SK-N-MC (cell line): ENCODE data around the gene EFL1.

Source experiments
- DNase-seq: peaks from one replicate; pipeline ENCODE4 v3.0.0-alpha.2; 2011; ENCODE audit warnings: low read depth, low spot score
- H3K27ac ChIP-seq: fragments of 200-600 bp; sonication (generic); 2 replicates; pipeline ENCODE4 v1.5.1; 2016; ENCODE audit warnings: mixed run types
- H3K36me3 ChIP-seq: fragments of 200-600 bp; sonication (generic); 2 replicates; pipeline ENCODE4 v1.6.1; 2017; ENCODE audit warnings: antibody characterized with exemption, low read length, mixed read lengths; ENCODE audit not compliant: insufficient read depth
- H3K4me3 ChIP-seq: fragments of 200-600 bp; sonication (generic); 2 replicates; pipeline ENCODE4 v1.5.1; 2016
- H3K9ac ChIP-seq: fragments of 200-600 bp; sonication (generic); 2 replicates; pipeline ENCODE4 v1.8.0; 2017; ENCODE audit warnings: mixed run types, mixed read lengths; ENCODE audit not compliant: insufficient read length
- H3K9me3 ChIP-seq: fragments of 200-600 bp; sonication (generic); 2 replicates; pipeline ENCODE4 v1.6.1; 2017; ENCODE audit warnings: low read depth, mild to moderate bottlenecking, antibody characterized with exemption, low read length, moderate library complexity, mixed read lengths
- EZH2 ChIP-seq: fragments of 200-600 bp; sonication (generic); IDR thresholded peaks from one replicate; pipeline ENCODE4 v1.6.1; 2017; ENCODE audit warnings: antibody characterized with exemption
- FOXP2 ChIP-seq: optimal IDR thresholded peaks from 2 replicates; pipeline ENCODE3; 2011; ENCODE audit warnings: mild to moderate bottlenecking, moderate library complexity; ENCODE audit not compliant: insufficient read depth; ENCODE audit errors: extremely low read length, control extremely low read depth
- POLR2AphosphoS5 ChIP-seq: IDR thresholded peaks from 2 replicates; pipeline ENCODE4 v1.6.1; 2012; ENCODE audit warnings: mild to moderate bottlenecking, low read depth, low read length, borderline replicate concordance

Gene EFL1

GRCh38 chr15:82108489-82109078 is 153.9 kb downstream of the EFL1 start:
- H3K36me3 ChIP-seq, result no peaks in the 10 kb centered on the region
- TF ChIP-seq FOXP2 (no peak), POLR2AphosphoS5 (no peak), EZH2 (no peak)
- H3K9ac ChIP-seq, result no peak overlapping the region
- no peak overlapping the region for H3K4me3 ChIP-seq
- no peak for DNase-seq
- no peak overlapping the region for H3K27ac ChIP-seq
- H3K9me3 ChIP-seq, result no peaks in the 10 kb centered on the region

- Histone ChIP-seq H3K9ac (no peak overlapping the region), H3K4me3 (no peak overlapping the region), H3K27ac (no peak overlapping the region), H3K9me3 (no peaks in the 10 kb centered on the region), H3K36me3 (no peaks in the 10 kb centered on the region)
- no peak for DNase-seq
- TF ChIP-seq FOXP2 (no peak), POLR2AphosphoS5 (no peak), EZH2 (no peak)
Measured at GRCh38 chr15:82106679-82107078, 155.9 kb downstream of the EFL1 start.

- no peak overlapping the region for H3K27ac ChIP-seq
- H3K9me3 ChIP-seq, result no peaks in the 10 kb centered on the region
- no peak overlapping the region for H3K4me3 ChIP-seq
- DNase-seq, result no peak
- no peaks in the 10 kb centered on the region for H3K36me3 ChIP-seq
- H3K9ac ChIP-seq, result no peak overlapping the region
- TF ChIP-seq FOXP2, result no peak
- no peak for TF ChIP-seq POLR2AphosphoS5
- no peak for TF ChIP-seq EZH2
Measured at GRCh38 chr15:82105451-82106215, 156.9 kb downstream of the EFL1 start.

DNA sequence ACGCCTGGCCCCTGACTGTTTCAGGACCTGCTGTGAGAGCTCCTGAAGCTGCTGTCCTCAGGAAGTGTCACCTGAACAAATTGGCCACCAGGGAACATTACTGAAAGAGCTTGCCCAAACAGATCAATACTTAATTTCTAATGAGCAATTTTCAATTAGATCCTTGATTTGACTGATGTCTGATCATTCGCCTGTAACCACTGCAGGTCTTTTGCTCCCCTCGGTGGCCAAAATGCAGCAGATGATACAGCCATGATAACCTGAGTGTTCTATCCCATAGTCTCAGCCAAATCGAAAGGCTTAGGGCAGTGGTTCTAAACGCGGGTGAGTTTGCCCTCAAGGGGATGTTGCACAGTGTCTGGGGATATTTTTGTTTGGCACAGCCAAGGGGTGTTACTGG is 159.1 kb downstream of the EFL1 start:
- Histone ChIP-seq H3K9me3 (no peaks in the 10 kb centered on the region), H3K9ac (no peak overlapping the region), H3K36me3 (no peaks in the 10 kb centered on the region), H3K27ac (no peak overlapping the region), H3K4me3 (no peak overlapping the region)
- no peak for DNase-seq
- no peak for TF ChIP-seq FOXP2
- TF ChIP-seq POLR2AphosphoS5, result no peak
- TF ChIP-seq EZH2, result no peak

DNA sequence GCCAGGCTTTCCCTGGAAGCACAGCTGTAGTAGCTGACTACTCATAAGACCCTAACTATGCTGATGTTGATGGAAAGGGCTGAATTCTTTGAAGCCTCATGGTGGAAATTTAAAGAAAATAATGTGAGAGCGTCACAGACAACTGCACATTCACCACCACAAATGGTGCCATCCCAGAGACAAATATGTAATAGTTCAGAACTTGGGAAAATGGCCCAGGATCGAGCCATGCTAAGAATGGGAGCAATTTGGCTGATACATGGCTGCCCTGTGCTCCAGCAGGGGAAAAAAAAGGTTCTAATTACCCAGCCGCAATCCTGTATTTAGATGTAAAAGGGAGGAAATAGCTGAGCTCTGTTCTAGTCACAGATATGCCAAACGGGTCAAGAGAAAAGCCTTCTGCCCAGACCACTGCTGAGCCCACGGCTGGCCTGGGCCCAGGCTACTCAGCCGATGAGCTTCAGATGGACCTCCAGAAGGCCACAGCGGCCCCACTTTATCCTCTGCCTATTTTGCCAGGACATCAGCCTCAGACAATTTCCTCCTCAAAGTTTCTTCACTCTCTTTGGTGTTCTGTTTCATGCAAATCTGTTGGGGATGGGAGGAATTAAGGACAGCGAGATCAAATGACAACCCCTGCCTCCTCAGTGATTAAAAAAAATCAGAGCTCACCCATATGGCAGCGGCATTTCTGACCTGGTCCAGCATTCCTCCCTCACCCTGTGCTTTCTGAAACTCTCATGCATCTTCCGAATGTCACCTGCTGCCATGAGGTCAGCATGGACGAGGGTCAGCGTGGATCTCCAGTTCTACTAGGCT is 162.2 kb downstream of the EFL1 start:
- H3K36me3 ChIP-seq, result no peaks in the 10 kb centered on the region
- no peak overlapping the region for H3K4me3 ChIP-seq
- no peak overlapping the region for H3K27ac ChIP-seq
- TF ChIP-seq POLR2AphosphoS5 (no peak), FOXP2 (no peak), EZH2 (no peak)
- no peak for DNase-seq
- H3K9me3 ChIP-seq, result no peaks in the 10 kb centered on the region
- no peak overlapping the region for H3K9ac ChIP-seq

DNA sequence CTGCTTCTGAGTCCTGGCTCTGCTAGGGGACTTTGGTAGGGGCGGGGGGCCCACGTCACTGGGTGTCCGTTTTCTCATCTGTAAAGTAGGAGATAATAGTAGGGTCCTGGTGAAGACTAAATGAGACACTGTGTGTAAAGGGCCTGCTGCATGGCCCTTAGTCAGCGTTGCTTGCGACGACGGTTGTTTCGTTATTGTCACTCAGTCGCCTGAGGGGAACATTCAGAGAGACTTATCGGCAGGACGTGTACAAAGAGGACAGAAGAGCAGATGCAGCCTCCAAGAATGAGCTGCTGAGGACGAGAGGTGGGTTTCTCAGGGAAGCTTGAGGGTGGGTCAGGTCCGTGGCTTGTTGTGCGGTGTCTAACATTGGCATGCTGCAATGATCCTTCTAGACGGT is 163.9 kb downstream of the EFL1 start:
- H3K9me3 ChIP-seq, result no peaks in the 10 kb centered on the region
- no peaks in the 10 kb centered on the region for H3K36me3 ChIP-seq
- DNase-seq, result no peak
- no peak overlapping the region for H3K4me3 ChIP-seq
- H3K27ac ChIP-seq, result no peak overlapping the region
- H3K9ac ChIP-seq, result no peak overlapping the region
- TF ChIP-seq POLR2AphosphoS5 (no peak), EZH2 (no peak), FOXP2 (no peak)

DNA sequence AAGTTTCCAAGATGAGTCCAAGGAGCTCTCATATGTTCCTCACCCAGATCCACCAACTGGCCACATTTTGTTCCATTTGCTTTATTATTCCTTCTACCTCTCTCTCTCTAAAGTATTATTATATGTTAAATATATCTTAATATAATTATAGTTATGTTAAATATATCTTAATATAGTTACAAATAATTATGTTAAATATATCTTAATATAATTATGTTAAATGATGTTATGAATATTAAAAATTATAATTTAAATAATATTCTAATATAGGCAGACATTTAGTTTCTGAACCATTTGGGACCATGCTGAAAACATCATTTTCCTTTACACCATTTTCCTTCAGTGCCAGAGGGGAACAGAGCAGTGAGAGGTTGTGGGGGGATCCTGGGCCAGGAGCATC is 166.7 kb downstream of the EFL1 start:
- H3K9ac ChIP-seq, result no peak overlapping the region
- no peak overlapping the region for H3K4me3 ChIP-seq
- H3K36me3 ChIP-seq, result no peaks in the 10 kb centered on the region
- DNase-seq, result no peak
- TF ChIP-seq FOXP2 (no peak), EZH2 (no peak), POLR2AphosphoS5 (no peak)
- no peak overlapping the region for H3K27ac ChIP-seq
- no peaks in the 10 kb centered on the region for H3K9me3 ChIP-seq

DNA sequence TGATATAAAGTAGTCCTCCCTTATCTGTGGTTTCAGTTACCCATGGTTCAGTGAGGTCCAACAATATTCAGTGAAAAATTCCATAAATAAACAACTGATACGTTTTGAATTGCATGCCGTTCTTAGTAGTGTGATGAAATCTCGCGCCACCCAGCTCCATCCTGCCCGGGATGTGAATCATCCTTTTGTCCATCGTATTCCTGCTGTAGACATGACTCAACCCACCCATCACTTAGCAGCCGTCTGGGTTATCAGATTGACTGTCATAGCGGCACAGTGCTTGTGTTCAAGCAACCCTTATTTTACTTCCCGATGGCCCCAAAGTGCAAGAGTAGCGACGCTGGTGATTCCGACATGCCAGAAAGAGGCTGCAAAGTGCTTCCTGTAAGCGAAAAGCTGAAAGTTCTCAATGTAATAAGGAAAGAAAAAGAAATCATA is 168.7 kb downstream of the EFL1 start:
- H3K4me3 ChIP-seq, result no peak overlapping the region
- no peaks in the 10 kb centered on the region for H3K36me3 ChIP-seq
- DNase-seq, result no peak
- TF ChIP-seq FOXP2, result no peak
- no peak for TF ChIP-seq POLR2AphosphoS5
- TF ChIP-seq EZH2, result no peak
- H3K27ac ChIP-seq, result no peak overlapping the region
- H3K9me3 ChIP-seq, result no peaks in the 10 kb centered on the region
- no peak overlapping the region for H3K9ac ChIP-seq

GRCh38 chr15:82093325-82093724 is 169.2 kb downstream of the EFL1 start:
- H3K36me3 ChIP-seq, result no peaks in the 10 kb centered on the region
- no peak overlapping the region for H3K9ac ChIP-seq
- no peak for DNase-seq
- H3K9me3 ChIP-seq, result no peaks in the 10 kb centered on the region
- no peak overlapping the region for H3K4me3 ChIP-seq
- no peak overlapping the region for H3K27ac ChIP-seq
- TF ChIP-seq POLR2AphosphoS5, result no peak
